Measurements from ENCODE around the gene CPSF2.
"Not testable (repeated sequence)": the region's sequence is repeated elsewhere in the genome, so short reads cannot be mapped to it uniquely, and the experiment has no call there.

Gene CPSF2

GRCh38 chr14:92160619-92161018, 38.9 kb downstream of the CPSF2 start:
- no peak for DNase-seq

GRCh38 chr14:92161521-92161920, 39.8 kb downstream of the CPSF2 start:
- DNase-seq: no peak

GRCh38 chr14:92164958-92165357, 43.2 kb downstream of the CPSF2 start:
- no peak for DNase-seq

- peak; percentile 83 for DNase-seq
Measured at GRCh38 chr14:92173668-92174067, 51.9 kb downstream of the CPSF2 start.

GRCh38 chr14:92175811-92176210, 54.0 kb downstream of the CPSF2 start:
- no peak for DNase-seq

GRCh38 chr14:92176476-92176875, 54.7 kb downstream of the CPSF2 start:
- DNase-seq: no peak

GRCh38 chr14:92179178-92179577, 57.4 kb downstream of the CPSF2 start:
- not testable (repeated sequence) for DNase-seq

- no peak for DNase-seq
Measured at GRCh38 chr14:92185559-92185958, 63.8 kb downstream of the CPSF2 start.

- DNase-seq: not testable (repeated sequence)
Measured at GRCh38 chr14:92187616-92188015, 65.8 kb downstream of the CPSF2 start.

- no peak for DNase-seq
Measured at GRCh38 chr14:92190768-92191167, 69.0 kb downstream of the CPSF2 start.

- no peak for DNase-seq
Measured at GRCh38 chr14:92198804-92199203, 77.0 kb downstream of the CPSF2 start.

- no peak for DNase-seq
Measured at GRCh38 chr14:92199763-92200162, 78.0 kb downstream of the CPSF2 start.

- DNase-seq: no peak
Measured at GRCh38 chr14:92203116-92203515, 81.3 kb downstream of the CPSF2 start.

GRCh38 chr14:92204792-92205191, 83.0 kb downstream of the CPSF2 start:
- DNase-seq: no peak

GRCh38 chr14:92207012-92207927, 85.5 kb downstream of the CPSF2 start:
- no peak for DNase-seq

- DNase-seq: no peak
Measured at GRCh38 chr14:92207928-92208265, 86.1 kb downstream of the CPSF2 start.

GRCh38 chr14:92209141-92209540, 87.4 kb downstream of the CPSF2 start:
- no peak for DNase-seq

- DNase-seq: not testable (repeated sequence)
Measured at GRCh38 chr14:92213125-92213524, 91.4 kb downstream of the CPSF2 start.

- no peak for DNase-seq
Measured at GRCh38 chr14:92215579-92215978, 93.8 kb downstream of the CPSF2 start.

- DNase-seq: no peak
Measured at GRCh38 chr14:92217936-92218335, 96.2 kb downstream of the CPSF2 start.
